Stimulated activated CD4-positive, alpha-beta T cell treated with anti-CD3 and anti-CD28 coated beads, Interleukin-12 subunit alpha, Interleukin-12 subunit beta, amount 100 ng/mL, for 4 hours (primary cell): Measurements from ENCODE around the gene P3H2.
"Not testable (repeated sequence)": the region's sequence is repeated elsewhere in the genome, so short reads cannot be mapped to it uniquely, and the experiment has no call there.

Experiments
- DNase-seq: peaks from one replicate; pipeline ENCODE4 v3.0.0-alpha.2; 2020

P3H2 gene

DNA sequence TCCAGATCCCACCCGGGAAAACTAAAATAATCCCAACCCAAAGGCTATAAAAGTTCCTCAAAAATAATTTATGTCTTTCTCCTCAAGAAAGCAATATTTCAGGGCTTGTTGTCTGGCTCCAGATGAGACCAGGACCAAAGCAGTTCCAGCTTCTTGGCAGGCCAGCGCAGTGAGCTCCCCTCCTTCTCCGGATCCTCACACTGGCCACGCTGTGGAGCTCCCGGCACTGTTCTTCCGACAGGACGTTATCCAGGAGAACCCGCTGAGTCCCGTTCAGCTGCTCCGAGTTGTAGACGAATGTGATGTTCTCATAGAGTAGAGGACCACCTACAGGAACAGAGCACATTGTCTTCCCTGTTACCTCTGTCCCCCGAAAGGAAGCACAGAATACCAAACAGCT lies 146.3 kb downstream of the P3H2 start:
- no peak for DNase-seq

- no peak for DNase-seq
Measured at GRCh38 chr3:189967254-189967865, 153.3 kb downstream of the P3H2 start.

GRCh38 chr3:189966843-189967242 lies 153.9 kb downstream of the P3H2 start:
- no peak for DNase-seq

DNA sequence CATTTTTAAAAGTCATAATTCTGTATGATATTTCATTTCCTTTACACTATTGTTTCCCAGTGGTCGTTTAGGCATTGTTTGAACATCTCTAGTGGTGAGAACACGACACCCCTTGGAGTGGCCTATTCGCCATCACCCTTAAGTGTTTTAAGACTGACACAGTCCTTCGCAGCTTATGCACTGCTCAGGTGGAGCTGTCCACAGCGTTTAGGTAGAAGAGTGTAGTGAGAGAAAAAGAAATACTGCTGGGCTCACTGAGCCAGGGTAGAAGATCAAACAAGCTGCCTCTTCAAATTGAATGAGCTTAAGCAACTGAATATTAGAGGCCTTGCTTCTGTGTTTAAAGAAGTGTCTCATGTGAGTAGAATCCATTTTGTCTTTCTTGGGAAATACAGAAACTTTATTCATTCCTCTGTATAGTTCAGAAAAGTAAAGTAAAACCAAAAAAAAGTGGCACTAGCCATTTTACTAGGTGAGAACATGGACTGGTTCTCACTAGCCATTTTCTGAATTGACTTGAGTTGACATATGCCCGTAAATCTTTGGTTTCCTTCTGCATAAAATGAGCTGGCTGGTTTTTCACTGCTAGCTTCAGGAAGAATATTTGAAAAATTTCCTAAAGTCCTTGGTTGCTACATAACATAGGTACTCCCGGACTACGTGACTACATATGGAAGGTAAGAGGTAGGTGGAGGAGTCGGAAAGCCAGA lies 155.9 kb downstream of the P3H2 start:
- DNase-seq: no peak

- no peak for DNase-seq
Measured at GRCh38 chr3:189962466-189962865, 158.2 kb downstream of the P3H2 start.

DNA sequence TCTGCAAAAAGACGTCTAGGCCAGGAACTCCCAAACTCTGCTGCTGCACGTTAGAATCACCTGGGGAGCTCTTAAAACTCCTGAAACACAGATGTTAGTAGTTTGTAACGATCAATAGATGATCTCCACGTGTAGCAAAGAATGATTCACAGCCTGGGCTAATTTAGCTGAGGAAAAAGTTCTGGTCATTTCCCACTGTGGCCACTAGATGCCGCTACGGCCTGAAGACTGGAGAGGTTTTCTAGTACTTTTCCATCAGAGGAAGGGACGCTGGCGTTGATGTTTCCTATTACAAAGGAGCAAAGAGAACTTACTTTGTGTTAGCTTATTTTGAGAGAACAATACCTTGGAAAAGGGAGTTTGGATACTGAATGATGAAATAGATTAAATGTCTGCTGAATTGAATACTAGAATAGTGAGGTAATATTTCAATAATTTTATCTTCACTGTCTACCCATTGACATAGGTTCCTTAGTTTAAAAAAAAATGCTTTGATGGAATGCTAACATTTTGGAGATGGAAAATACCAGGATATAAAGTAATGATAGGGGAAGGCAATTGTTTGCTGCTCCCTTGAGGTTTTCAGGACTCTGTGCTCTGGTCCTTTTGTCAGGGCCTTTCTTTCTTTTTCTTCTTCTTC lies 159.1 kb downstream of the P3H2 start:
- DNase-seq: peak; percentile 67

DNA sequence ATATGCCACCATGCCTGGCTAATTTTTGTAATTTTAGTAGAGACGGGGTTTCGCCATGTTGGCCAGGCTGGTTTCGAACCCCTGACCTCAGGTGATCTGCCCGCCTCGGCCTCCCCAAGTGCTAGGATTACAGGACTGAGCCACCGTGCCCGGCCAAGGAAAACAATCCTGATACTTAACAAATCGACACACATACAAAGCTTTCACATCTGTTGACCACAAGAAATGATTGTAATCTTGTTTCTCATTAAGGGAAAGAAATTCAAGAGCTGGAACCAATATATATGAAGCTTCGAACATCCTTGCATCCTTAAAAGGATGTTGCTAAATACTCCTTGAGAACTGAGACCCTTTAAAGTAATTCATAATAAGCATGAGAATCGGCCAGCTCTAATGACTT lies 159.6 kb downstream of the P3H2 start:
- not testable (repeated sequence) for DNase-seq

DNA sequence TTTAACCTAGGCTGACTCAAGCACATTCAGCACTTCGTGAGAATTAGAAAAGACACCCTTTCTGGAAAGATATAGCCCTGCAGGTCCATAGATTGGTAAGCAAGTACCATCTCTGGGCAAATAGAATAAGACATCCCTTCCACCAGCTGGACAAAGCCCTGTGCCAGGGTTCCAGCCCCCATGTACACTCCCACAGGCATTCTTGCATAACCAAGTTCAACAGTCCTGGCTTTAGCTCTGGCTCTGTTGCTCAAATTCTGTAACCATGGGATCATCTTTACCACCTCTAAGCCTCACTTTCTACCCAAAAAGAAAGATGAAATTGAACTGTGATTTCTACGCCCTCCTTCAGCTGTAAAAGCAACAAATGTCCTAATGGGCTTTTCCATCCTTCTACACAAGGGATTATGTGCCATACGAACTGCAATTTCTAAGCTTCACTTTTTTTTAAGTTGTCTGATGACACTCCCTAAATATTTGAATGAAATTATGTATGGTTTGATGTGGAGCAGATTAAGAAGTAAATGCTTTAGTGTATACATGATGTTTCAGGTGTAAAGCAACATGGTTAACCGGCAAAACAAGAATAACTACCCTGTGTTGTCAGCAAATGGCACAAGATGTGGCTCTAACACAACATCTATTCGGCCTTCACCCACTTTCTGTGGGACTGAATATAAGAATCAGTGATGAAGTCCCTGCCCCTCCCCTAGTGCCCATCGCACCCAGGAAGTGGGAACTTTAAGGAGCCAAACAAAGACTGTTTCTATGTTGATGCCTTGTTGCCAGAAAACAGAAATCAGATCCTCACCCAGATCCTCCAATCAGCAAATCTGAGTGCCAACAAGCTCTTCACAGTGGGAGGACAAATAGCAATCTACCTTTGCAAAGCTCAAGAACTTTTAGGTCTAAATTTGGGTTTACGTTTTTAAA lies 165.7 kb downstream of the P3H2 start:
- DNase-seq: no peak

- no peak for DNase-seq
Measured at GRCh38 chr3:189953551-189953950, 167.1 kb downstream of the P3H2 start.

DNA sequence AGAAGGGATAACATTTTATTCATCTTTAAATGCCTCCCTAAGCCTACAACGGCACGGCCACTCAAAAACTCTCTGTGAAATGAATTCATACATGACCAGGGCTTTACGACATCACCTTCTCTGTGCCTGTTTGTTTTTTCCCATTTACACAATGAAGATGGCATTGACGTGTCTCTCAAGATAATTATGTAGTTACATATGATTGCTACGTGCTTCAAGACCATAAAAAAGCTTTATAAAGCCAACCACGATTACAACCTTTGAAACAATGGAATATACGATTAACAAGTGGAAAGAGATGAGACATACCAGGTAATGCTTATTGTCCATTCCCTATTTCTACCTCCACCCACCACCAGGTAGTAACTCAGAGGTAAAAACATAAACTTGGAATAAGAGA lies 168.4 kb downstream of the P3H2 start:
- no peak for DNase-seq

GRCh38 chr3:189950258-189950657 lies 170.4 kb downstream of the P3H2 start:
- no peak for DNase-seq

DNA sequence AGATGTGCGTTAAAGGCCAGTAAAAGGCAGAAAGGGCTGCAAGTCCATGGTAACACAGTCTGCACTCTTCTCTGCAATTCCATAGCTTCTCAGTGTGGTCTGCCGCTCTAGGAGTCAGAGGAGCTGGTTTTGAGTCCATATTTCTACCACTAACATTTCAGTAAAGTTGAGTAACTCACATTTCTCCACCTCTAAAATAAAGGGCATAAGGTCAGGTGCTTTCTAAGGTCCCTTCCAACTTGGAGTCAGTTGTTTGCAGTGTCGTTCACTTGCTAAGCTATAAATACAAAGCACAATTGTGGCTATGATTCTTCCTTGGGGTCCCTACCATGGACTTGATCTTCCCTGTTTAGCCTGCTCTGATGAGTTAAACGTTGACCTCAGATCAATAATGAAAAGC lies 171.1 kb downstream of the P3H2 start:
- no peak for DNase-seq

DNA sequence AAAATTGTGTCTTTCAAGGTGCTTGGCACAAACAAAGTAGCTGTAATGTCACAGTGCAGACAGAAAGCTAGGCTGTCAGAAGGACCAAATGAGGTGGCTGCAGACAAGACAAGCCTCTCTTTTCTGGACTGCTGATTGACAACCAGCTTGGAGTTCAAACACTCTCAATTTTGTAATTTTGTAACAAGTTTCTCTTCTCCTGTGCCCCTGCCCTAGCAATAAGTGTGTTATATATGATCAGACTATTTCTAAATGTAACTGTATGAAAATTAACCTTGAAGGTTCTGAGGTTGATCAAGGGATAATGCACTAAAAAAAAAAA lies 172.0 kb downstream of the P3H2 start:
- no peak for DNase-seq

- no peak for DNase-seq
Measured at GRCh38 chr3:189947948-189948723, 172.6 kb downstream of the P3H2 start.

DNA sequence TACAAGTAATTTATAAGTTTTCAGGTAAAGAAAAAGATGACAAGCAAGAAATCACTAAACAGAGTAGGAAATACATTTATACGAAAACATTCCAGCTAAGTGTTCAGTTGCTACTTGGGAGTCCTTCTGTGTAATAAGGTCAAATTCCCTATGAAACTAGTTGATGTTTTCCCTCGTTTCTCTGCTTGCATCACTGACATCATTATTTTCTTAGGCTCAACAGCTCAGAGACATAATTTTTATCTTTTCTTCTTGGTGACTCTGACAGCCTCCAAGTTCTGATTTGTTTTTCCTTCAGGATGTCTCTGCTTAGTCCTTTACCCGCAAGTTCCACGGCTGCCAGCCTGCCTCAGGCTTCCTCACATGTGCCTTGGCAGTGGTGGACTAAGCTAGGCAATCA lies 173.6 kb downstream of the P3H2 start:
- no peak for DNase-seq

DNA sequence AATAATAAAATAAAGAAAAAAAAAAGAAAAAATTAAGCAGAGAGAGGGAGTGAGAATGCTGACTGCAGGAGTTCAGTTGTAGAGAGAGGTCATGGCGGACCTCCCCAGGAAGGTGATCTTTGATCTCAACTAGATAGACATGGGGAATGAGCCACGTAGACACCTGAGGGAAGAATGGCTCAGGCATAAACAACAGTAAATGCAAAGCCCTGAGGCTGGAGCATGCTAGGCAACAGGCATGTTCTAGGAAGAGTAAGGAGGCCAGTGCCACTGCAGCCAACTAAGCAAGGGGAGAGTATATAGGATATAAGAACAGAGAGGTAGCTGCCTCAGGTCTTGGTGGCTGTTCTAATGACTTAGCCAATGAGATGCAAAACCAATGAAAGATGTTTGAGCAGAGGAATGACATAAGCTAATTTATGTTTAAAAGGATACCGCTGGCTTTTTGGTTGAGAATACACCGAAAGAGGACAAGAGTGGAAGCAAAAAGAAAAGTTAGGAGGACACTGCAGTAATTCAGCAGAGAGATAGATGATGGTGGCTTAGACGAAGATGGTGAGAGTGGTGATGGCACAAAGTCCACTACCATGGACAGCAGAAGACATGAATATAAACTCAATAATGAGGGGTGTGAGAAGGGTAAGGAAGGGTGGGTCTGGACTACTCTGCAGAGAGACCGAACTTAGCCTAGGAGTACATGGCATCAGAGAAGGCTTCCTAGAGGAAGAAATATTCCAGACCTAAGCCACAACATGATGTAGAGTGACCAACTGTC lies 174.6 kb downstream of the P3H2 start:
- DNase-seq: no peak

GRCh38 chr3:189944285-189945145 lies 176.2 kb downstream of the P3H2 start:
- DNase-seq: no peak

DNA sequence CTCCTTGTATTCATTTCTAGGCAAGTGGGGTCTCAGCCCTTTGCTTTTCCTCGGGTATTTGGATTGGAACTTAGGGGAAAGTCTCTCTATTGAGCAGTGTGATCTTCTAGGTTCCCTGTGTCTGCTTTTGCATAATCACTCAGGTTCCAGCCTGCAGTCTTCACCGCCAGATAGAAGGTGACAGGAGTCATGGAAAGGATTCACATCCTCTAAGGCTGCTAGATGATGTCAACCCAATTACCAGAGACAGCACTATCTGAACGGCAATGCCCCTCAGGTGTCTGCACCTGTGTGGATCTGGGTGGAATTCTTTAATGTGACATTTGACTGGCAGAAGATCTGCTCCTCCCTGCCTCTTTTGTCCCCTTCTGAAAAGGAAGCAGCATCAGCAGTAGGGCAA lies 177.7 kb downstream of the P3H2 start:
- no peak for DNase-seq

DNA sequence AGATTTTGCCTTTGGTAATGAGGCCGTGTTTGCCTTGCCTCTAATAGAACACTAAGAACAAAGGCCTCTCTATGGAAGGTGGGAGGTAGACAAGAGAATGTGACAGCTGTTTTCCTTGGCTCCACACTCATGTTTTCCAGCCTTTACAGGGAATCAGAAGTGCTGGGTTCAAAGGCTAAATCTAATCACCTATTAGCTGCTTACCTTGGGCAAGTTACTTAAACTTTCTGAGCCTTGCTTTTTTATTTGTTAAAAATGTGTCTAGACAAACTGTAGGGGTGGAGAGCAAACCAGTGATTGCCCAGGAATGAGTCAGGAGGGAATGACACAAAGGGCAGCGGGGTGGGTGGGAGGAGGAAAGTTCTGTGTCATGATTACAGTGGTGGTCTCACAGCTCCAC lies 179.0 kb downstream of the P3H2 start:
- DNase-seq: no peak

DNA sequence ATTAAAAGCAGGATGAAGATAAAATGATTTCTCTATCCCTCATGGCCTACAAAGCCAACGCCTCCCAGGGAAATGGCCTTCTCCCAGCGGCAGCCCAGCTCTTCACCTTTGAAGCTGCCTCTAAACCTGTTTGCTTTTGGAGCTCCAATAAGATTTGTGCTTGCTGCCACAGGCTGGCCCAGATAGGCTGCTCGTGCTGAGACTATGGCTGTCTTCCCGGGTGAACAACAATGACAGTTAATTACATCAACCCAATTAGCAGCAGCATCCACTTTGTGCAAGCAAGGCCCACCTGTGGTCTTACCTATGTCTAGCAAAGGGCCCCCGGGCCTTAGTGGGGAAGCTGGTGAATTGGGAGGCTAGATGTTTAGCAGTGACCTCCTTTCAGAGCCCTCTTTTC lies 179.6 kb downstream of the P3H2 start:
- no peak for DNase-seq
